GM23248 (cell line): ENCODE data around the gene HHATL.

Experiments used
- EZH2 ChIP-seq: fragments of 200-600 bp; sonication (generic); IDR thresholded peaks from 2 replicates; pipeline ENCODE4 v1.6.1; 2018; ENCODE audit warnings: antibody characterized with exemption, mild to moderate bottlenecking; ENCODE audit not compliant: insufficient read depth, poor library complexity, severe bottlenecking
- EZH2phosphoT487 ChIP-seq: fragments of 200-600 bp; sonication (generic); IDR thresholded peaks from 2 replicates; pipeline ENCODE4 v1.6.1; 2018; ENCODE audit warnings: antibody characterized with exemption, moderate library complexity, mild to moderate bottlenecking, low read depth; ENCODE audit not compliant: insufficient read depth

DNA sequence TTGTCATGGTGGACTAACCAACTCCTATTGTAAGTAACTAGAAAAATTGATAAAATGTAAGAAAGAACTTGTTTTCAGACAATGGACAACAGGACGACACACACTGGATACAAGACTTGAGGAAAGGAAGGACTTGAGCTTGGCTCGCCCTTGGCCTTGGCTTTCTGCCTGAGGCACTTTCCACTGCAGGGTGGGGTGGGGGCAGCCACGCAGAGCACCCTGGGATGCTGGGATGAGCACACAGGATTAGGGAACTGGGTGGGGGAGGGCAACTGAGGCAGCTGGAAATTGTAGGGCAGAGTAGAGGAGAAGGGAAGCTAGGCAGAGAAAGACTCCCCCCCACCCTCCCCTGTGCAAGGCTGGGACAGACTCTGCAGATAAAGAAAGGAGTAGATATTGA is 25.5 kb upstream of the HHATL start:
- TF ChIP-seq EZH2 = no peak
- no peak for TF ChIP-seq EZH2phosphoT487
